ENCODE data around the gene STARD3.
A peak's percentile ranks its signal among the peaks of the same experiment; 100 is the strongest.

STARD3 gene

GRCh38 chr17:39653316-39653661, 16.3 kb downstream of the STARD3 start:
- no peak overlapping the region for H3K23ac ChIP-seq (ENCODE audit: low read length)
- no CpG with 5 or more reads among the region's 12 CpGs for WGBS (ENCODE audit: extremely low coverage, insufficient coverage, insufficient read length)
- H4K8ac ChIP-seq (ENCODE audit: low read depth, low read length), result no peak overlapping the region
- H3K18ac ChIP-seq (ENCODE audit: low read length), result no peak overlapping the region
- no peak overlapping the region for H3K9ac ChIP-seq (ENCODE audit: low read length)
- no peak overlapping the region for H3K4me3 ChIP-seq (ENCODE audit: low read depth, low read length)
- H4K91ac ChIP-seq (ENCODE audit: low read depth, low read length), result no peak overlapping the region
- H3K4me1 ChIP-seq (ENCODE audit: control insufficient read depth in 1 of 2, insufficient read depth in 2 of 2, low read length in 2 of 2), result peaks cover 4 to 8% of the 10 kb centered on the region in 2 experiments
- H3K4me2 ChIP-seq (ENCODE audit: low read length), result no peak overlapping the region
- no peak overlapping the region for H2BK12ac ChIP-seq (ENCODE audit: low read length)
- no peak overlapping the region for H4K12ac ChIP-seq (ENCODE audit: low read depth, low read length)
- H3K79me2 ChIP-seq (ENCODE audit: control insufficient read depth, insufficient read depth, low read length, poor library complexity), result no peaks in the 10 kb centered on the region
- no peak overlapping the region for H2BK120ac ChIP-seq (ENCODE audit: insufficient read depth, low read length, poor library complexity)
- peaks cover 9 to 14% of the 10 kb centered on the region in 2 experiments for H3K36me3 ChIP-seq (ENCODE audit: control insufficient read depth in 1 of 2, insufficient read depth in 2 of 2, low read length in 2 of 2)
- H3K27me3 ChIP-seq (ENCODE audit: insufficient read depth, low read length), result no peaks in the 10 kb centered on the region
- no peak overlapping the region for H3K27ac ChIP-seq (ENCODE audit: low read depth, low read length)
- no peak overlapping the region for H3K14ac ChIP-seq (ENCODE audit: low read length)
- H2AK5ac ChIP-seq (ENCODE audit: low read length), result no peak overlapping the region
- no peak overlapping the region for H2AFZ ChIP-seq (ENCODE audit: insufficient read depth, low read length, poor library complexity)
- no peaks in the 10 kb centered on the region for H3K9me3 ChIP-seq (ENCODE audit: insufficient read depth, low read depth, low read length)
- no peaks in the 10 kb centered on the region for H3K79me1 ChIP-seq (ENCODE audit: low read length)
- H2BK5ac ChIP-seq (ENCODE audit: low read depth, low read length, poor library complexity), result no peak overlapping the region
- H3K4ac ChIP-seq (ENCODE audit: low read depth, low read length), result no peak overlapping the region
- DNase-seq, result no peak

GRCh38 chr17:39653662-39654331, 16.9 kb downstream of the STARD3 start:
- Histone ChIP-seq H3K79me1 (ENCODE audit: low read length) (no peaks in the 10 kb centered on the region), H4K91ac (ENCODE audit: low read depth, low read length) (no peak overlapping the region), H3K23ac (ENCODE audit: low read length) (no peak overlapping the region), H3K4me2 (ENCODE audit: low read length) (no peak overlapping the region), H3K4ac (ENCODE audit: low read depth, low read length) (no peak overlapping the region), H3K4me3 (ENCODE audit: low read depth, low read length) (no peak overlapping the region), H2BK12ac (ENCODE audit: low read length) (no peak overlapping the region), H2AFZ (ENCODE audit: insufficient read depth, low read length, poor library complexity) (no peak overlapping the region), H3K4me1 (ENCODE audit: control insufficient read depth in 1 of 2, insufficient read depth in 2 of 2, low read length in 2 of 2) (peaks cover 4 to 8% of the 10 kb centered on the region in 2 experiments), H3K27me3 (ENCODE audit: insufficient read depth, low read length) (no peaks in the 10 kb centered on the region), H3K36me3 (ENCODE audit: control insufficient read depth in 1 of 2, insufficient read depth in 2 of 2, low read length in 2 of 2) (peaks cover 10 to 18% of the 10 kb centered on the region in 2 experiments), H3K9me3 (ENCODE audit: insufficient read depth, low read depth, low read length) (no peaks in the 10 kb centered on the region), H3K18ac (ENCODE audit: low read length) (no peak overlapping the region), H2BK5ac (ENCODE audit: low read depth, low read length, poor library complexity) (no peak overlapping the region), H2BK120ac (ENCODE audit: insufficient read depth, low read length, poor library complexity) (no peak overlapping the region), H3K79me2 (ENCODE audit: control insufficient read depth, insufficient read depth, low read length, poor library complexity) (no peaks in the 10 kb centered on the region), H3K14ac (ENCODE audit: low read length) (no peak overlapping the region), H3K27ac (ENCODE audit: low read depth, low read length) (no peak overlapping the region), H4K8ac (ENCODE audit: low read depth, low read length) (no peak overlapping the region), H3K9ac (ENCODE audit: low read length) (no peak overlapping the region), H2AK5ac (ENCODE audit: low read length) (no peak overlapping the region), H4K12ac (ENCODE audit: low read depth, low read length) (no peak overlapping the region)
- peak in 1 of 2 donors; percentile 70 for DNase-seq
- no CpG with 5 or more reads among the region's 14 CpGs for WGBS (ENCODE audit: extremely low coverage, insufficient coverage, insufficient read length)

GRCh38 chr17:39655105-39655504, 18.2 kb downstream of the STARD3 start:
- H3K4me1 ChIP-seq (ENCODE audit: control insufficient read depth in 1 of 2, insufficient read depth in 2 of 2, low read length in 2 of 2), result peaks cover 4 to 8% of the 10 kb centered on the region in 2 experiments
- no peak overlapping the region for H3K4me2 ChIP-seq (ENCODE audit: low read length)
- H3K4ac ChIP-seq (ENCODE audit: low read depth, low read length), result no peak overlapping the region
- no peak overlapping the region for H3K4me3 ChIP-seq (ENCODE audit: low read depth, low read length)
- DNase-seq, result no peak
- no peak overlapping the region for H3K27ac ChIP-seq (ENCODE audit: low read depth, low read length)
- no peak overlapping the region for H2BK12ac ChIP-seq (ENCODE audit: low read length)
- no peak overlapping the region for H4K8ac ChIP-seq (ENCODE audit: low read depth, low read length)
- H4K91ac ChIP-seq (ENCODE audit: low read depth, low read length), result no peak overlapping the region
- H3K9me3 ChIP-seq (ENCODE audit: insufficient read depth, low read depth, low read length), result no peaks in the 10 kb centered on the region
- H2AK5ac ChIP-seq (ENCODE audit: low read length), result no peak overlapping the region
- H4K12ac ChIP-seq (ENCODE audit: low read depth, low read length), result no peak overlapping the region
- H3K9ac ChIP-seq (ENCODE audit: low read length), result no peak overlapping the region
- H3K79me2 ChIP-seq (ENCODE audit: control insufficient read depth, insufficient read depth, low read length, poor library complexity), result no peaks in the 10 kb centered on the region
- no peak overlapping the region for H2BK5ac ChIP-seq (ENCODE audit: low read depth, low read length, poor library complexity)
- peaks cover 12 to 28% of the 10 kb centered on the region in 2 experiments for H3K36me3 ChIP-seq (ENCODE audit: control insufficient read depth in 1 of 2, insufficient read depth in 2 of 2, low read length in 2 of 2)
- H3K18ac ChIP-seq (ENCODE audit: low read length), result no peak overlapping the region
- no peak overlapping the region for H2BK120ac ChIP-seq (ENCODE audit: insufficient read depth, low read length, poor library complexity)
- no peaks in the 10 kb centered on the region for H3K79me1 ChIP-seq (ENCODE audit: low read length)
- no peaks in the 10 kb centered on the region for H3K27me3 ChIP-seq (ENCODE audit: insufficient read depth, low read length)
- no peak overlapping the region for H2AFZ ChIP-seq (ENCODE audit: insufficient read depth, low read length, poor library complexity)
- H3K23ac ChIP-seq (ENCODE audit: low read length), result no peak overlapping the region
- no CpG with 5 or more reads among the region's 2 CpGs for WGBS (ENCODE audit: extremely low coverage, insufficient coverage, insufficient read length)
- no peak overlapping the region for H3K14ac ChIP-seq (ENCODE audit: low read length)

- Histone ChIP-seq H3K79me2 (ENCODE audit: control insufficient read depth, insufficient read depth, low read length, poor library complexity) (no peaks in the 10 kb centered on the region), H3K9me3 (ENCODE audit: insufficient read depth, low read depth, low read length) (peaks cover 1% of the 10 kb centered on the region), H2AK5ac (ENCODE audit: low read length) (no peak overlapping the region), H3K14ac (ENCODE audit: low read length) (no peak overlapping the region), H4K91ac (ENCODE audit: low read depth, low read length) (no peak overlapping the region), H4K8ac (ENCODE audit: low read depth, low read length) (no peak overlapping the region), H3K23ac (ENCODE audit: low read length) (no peak overlapping the region), H3K27ac (ENCODE audit: low read depth, low read length) (no peak overlapping the region), H3K79me1 (ENCODE audit: low read length) (no peaks in the 10 kb centered on the region), H2BK12ac (ENCODE audit: low read length) (no peak overlapping the region), H3K4me3 (ENCODE audit: low read depth, low read length) (no peak overlapping the region), H3K4ac (ENCODE audit: low read depth, low read length) (no peak overlapping the region), H2BK5ac (ENCODE audit: low read depth, low read length, poor library complexity) (no peak overlapping the region), H3K9ac (ENCODE audit: low read length) (no peak overlapping the region), H3K4me2 (ENCODE audit: low read length) (no peak overlapping the region), H3K27me3 (ENCODE audit: insufficient read depth, low read length) (no peaks in the 10 kb centered on the region), H4K12ac (ENCODE audit: low read depth, low read length) (no peak overlapping the region), H2AFZ (ENCODE audit: insufficient read depth, low read length, poor library complexity) (no peak overlapping the region), H3K18ac (ENCODE audit: low read length) (no peak overlapping the region), H2BK120ac (ENCODE audit: insufficient read depth, low read length, poor library complexity) (no peak overlapping the region), H3K36me3 (ENCODE audit: control insufficient read depth in 1 of 2, insufficient read depth in 2 of 2, low read length in 2 of 2) (peaks cover 33 to 50% of the 10 kb centered on the region in 2 experiments), H3K4me1 (ENCODE audit: control insufficient read depth in 1 of 2, insufficient read depth in 2 of 2, low read length in 2 of 2) (no peaks in the 10 kb centered on the region)
- no peak for DNase-seq
- no CpG with 5 or more reads among the region's 11 CpGs for WGBS (ENCODE audit: extremely low coverage, insufficient coverage, insufficient read length)
Observed at GRCh38 chr17:39658346-39658745, 21.4 kb downstream of the STARD3 start.
